H1 (cell line): ENCODE data around the gene NAA60. TPM values are rescaled to one million over a fixed set of nuclear protein-coding genes. Genes with fewer than 3 reads are reported as not detected.

Experiments used
- CTCF ChIA-PET: fragments of 300-600 bp; sonication (Branson Sonifier 250); formaldehyde crosslinking; loops from one replicate; lab custom pipeline; 2021; ENCODE audit not compliant: partially characterized antibody; lab: Charles Lee
- POLR2A ChIA-PET: fragments of 300-600 bp; sonication (Branson Sonifier 250); formaldehyde crosslinking; loops from one replicate; lab custom pipeline; 2021; ENCODE audit warnings: inconsistent platforms; ENCODE audit not compliant: partially characterized antibody; lab: Charles Lee
- DNase-seq, 2 experiments: peaks; one replicate each; pipeline versions ENCODE4 v3.0.0 to v3.0.0-alpha.2; 2010 to 2022; ENCODE audit warnings: low spot score in 2 of 2, low read depth in 1 of 2, mixed read lengths in 1 of 2
- FAIRE-seq: peaks from 2 replicates; lab custom pipeline; 2011; peaks lifted over from hg19 to GRCh38; lab: Jason Lieb, UNC
- H2AFZ ChIP-seq: 2 replicates; pipeline ENCODE4 v1.8.1; 2012; ENCODE audit warnings: low read length, inconsistent platforms
- H2AK5ac ChIP-seq: 2 replicates; pipeline ENCODE4 v1.6.1; 2013; ENCODE audit warnings: low read depth, low read length
- H2BK120ac ChIP-seq: replicated peaks from 2 replicates; pipeline ENCODE3; 2013; ENCODE audit warnings: low read depth, low read length, inconsistent platforms
- H2BK12ac ChIP-seq: 2 replicates; pipeline ENCODE4 v1.6.1; 2013; ENCODE audit warnings: low read depth, low read length
- H2BK15ac ChIP-seq: 2 replicates; pipeline ENCODE4 v1.6.1; 2013; ENCODE audit warnings: low read length
- H2BK20ac ChIP-seq: 2 replicates; pipeline ENCODE4 v1.6.1; 2013; ENCODE audit warnings: low read length
- H2BK5ac ChIP-seq: 2 replicates; pipeline ENCODE4 v1.6.1; 2013; ENCODE audit warnings: low read depth, low read length
- H3K14ac ChIP-seq: 2 replicates; pipeline ENCODE4 v1.6.1; 2013; ENCODE audit warnings: inconsistent platforms; ENCODE audit not compliant: insufficient read length
- H3K18ac ChIP-seq: 2 replicates; pipeline ENCODE4 v1.6.1; 2013; ENCODE audit warnings: low read length; ENCODE audit errors: extremely low read depth
- H3K23ac ChIP-seq: 2 replicates; pipeline ENCODE4 v1.6.1; 2013; ENCODE audit warnings: inconsistent platforms; ENCODE audit not compliant: insufficient read length
- H3K23me2 ChIP-seq: 2 replicates; pipeline ENCODE4 v1.6.1; 2013; ENCODE audit warnings: low read depth, low read length
- H3K27ac ChIP-seq: 2 replicates; pipeline ENCODE4 v1.6.1; 2011; ENCODE audit warnings: low read depth, low read length, inconsistent platforms
- H3K27me3 ChIP-seq, 4 experiments: replicated peaks in 1 of 4; 1 replicate in 1 of 4; 2 replicates in 3 of 4; pipeline versions ENCODE4 v1.6.1 to v1.8.1; 2011 to 2013; ENCODE audit warnings: low read length in 3 of 4, mild to moderate bottlenecking in 3 of 4, inconsistent platforms in 2 of 4, mixed read lengths in 2 of 4, moderate library complexity in 1 of 4; ENCODE audit not compliant: control insufficient read depth in 3 of 4, insufficient read depth in 3 of 4; ENCODE audit errors: extremely low read depth in 1 of 4
- H3K36me3 ChIP-seq, 4 experiments: 2 replicates each; pipeline versions ENCODE4 v1.6.1 to v1.8.1; 2011 to 2013; ENCODE audit warnings: mild to moderate bottlenecking in 4 of 4, low read length in 3 of 4, moderate library complexity in 2 of 4, control low read depth in 1 of 4, inconsistent platforms in 1 of 4; ENCODE audit not compliant: insufficient read depth in 4 of 4, control insufficient read depth in 2 of 4
- H3K4ac ChIP-seq: replicated peaks from 2 replicates; pipeline ENCODE3; 2013; ENCODE audit warnings: low read length, low read depth, mixed read lengths, inconsistent platforms; ENCODE audit not compliant: insufficient read length
- H3K4me1 ChIP-seq, 4 experiments: replicated peaks in 1 of 4; 1 replicate in 1 of 4; 2 replicates in 3 of 4; pipeline versions ENCODE4 v1.6.1 to v1.8.1; 2011 to 2013; ENCODE audit warnings: low read length in 3 of 4, inconsistent platforms in 2 of 4, mixed read lengths in 1 of 4; ENCODE audit not compliant: insufficient read depth in 4 of 4, control insufficient read depth in 3 of 4
- H3K4me2 ChIP-seq, 2 experiments: 2 replicates each; pipeline versions ENCODE4 v1.6.1 to v1.8.1; 2011 to 2013; ENCODE audit warnings: low read depth in 2 of 2, low read length in 2 of 2, control low read depth in 1 of 2, inconsistent platforms in 1 of 2, mild to moderate bottlenecking in 1 of 2; ENCODE audit not compliant: insufficient read depth in 1 of 2
- H3K4me3 ChIP-seq, 4 experiments: fragments of 200-600, 300-600 bp in 1 of 4; sonication (generic), shearing (Covaris generic), sonication (Bioruptor Twin) in 1 of 4; 2 replicates each; pipeline versions ENCODE4 v1.5.1 to v1.8.1; 2011 to 2016; ENCODE audit warnings: low read length in 4 of 4, low read depth in 3 of 4, control low read depth in 2 of 4, inconsistent platforms in 2 of 4, mild to moderate bottlenecking in 2 of 4, mixed read lengths in 1 of 4, moderate library complexity in 1 of 4; ENCODE audit not compliant: insufficient read depth in 2 of 4; ENCODE audit errors: extremely low read depth in 1 of 4
- H3K56ac ChIP-seq: replicated peaks from 2 replicates; pipeline ENCODE3; 2013; ENCODE audit warnings: low read depth, mild to moderate bottlenecking, mixed read lengths, low read length, inconsistent platforms; ENCODE audit not compliant: insufficient read length
- H3K79me1 ChIP-seq: 2 replicates; pipeline ENCODE4 v1.6.1; 2013; ENCODE audit warnings: low read depth, low read length, control low read depth
- H3K79me2 ChIP-seq, 2 experiments: 2 replicates each; pipeline versions ENCODE4 v1.6.1 to v1.8.1; 2012 to 2013; ENCODE audit warnings: low read length in 2 of 2, mild to moderate bottlenecking in 2 of 2, inconsistent platforms in 1 of 2; ENCODE audit not compliant: insufficient read depth in 2 of 2, control insufficient read depth in 1 of 2
- H3K9ac ChIP-seq, 4 experiments: replicated peaks in 1 of 4; 1 replicate in 1 of 4; 2 replicates in 3 of 4; pipeline versions ENCODE4 v1.6.1 to v1.8.1; 2011 to 2013; ENCODE audit warnings: low read depth in 3 of 4, low read length in 3 of 4, control low read depth in 2 of 4, mild to moderate bottlenecking in 2 of 4, moderate library complexity in 2 of 4, inconsistent platforms in 1 of 4; ENCODE audit errors: extremely low read depth in 1 of 4
- H3K9me3 ChIP-seq, 2 experiments: 2 replicates each; pipeline versions ENCODE4 v1.6.1 to v1.8.1; 2012 to 2013; ENCODE audit warnings: mild to moderate bottlenecking in 2 of 2, moderate library complexity in 2 of 2, control low read depth in 1 of 2, inconsistent platforms in 1 of 2, low read depth in 1 of 2, low read length in 1 of 2, mixed read lengths in 1 of 2; ENCODE audit not compliant: insufficient read depth in 2 of 2
- H4K20me1 ChIP-seq, 2 experiments: replicated peaks in 1 of 2; 2 replicates each; pipeline versions ENCODE3 to v1.8.1; 2011 to 2013; ENCODE audit warnings: inconsistent platforms in 2 of 2, low read length in 2 of 2, mild to moderate bottlenecking in 1 of 2; ENCODE audit not compliant: insufficient read depth in 2 of 2, control insufficient read depth in 1 of 2
- H4K5ac ChIP-seq: 2 replicates; pipeline ENCODE4 v1.6.1; 2013; ENCODE audit warnings: low read length, low read depth, mixed read lengths, inconsistent platforms; ENCODE audit not compliant: insufficient read length
- H4K8ac ChIP-seq: 2 replicates; pipeline ENCODE4 v1.8.0; 2013; ENCODE audit warnings: mild to moderate bottlenecking, moderate library complexity, low read length, inconsistent platforms; ENCODE audit not compliant: insufficient read depth; ENCODE audit errors: extremely low read depth
- H4K91ac ChIP-seq: replicated peaks from 2 replicates; pipeline ENCODE3; 2013; ENCODE audit warnings: low read length, mixed read lengths, inconsistent platforms; ENCODE audit not compliant: insufficient read length
- NANOG ChIP-seq: IDR thresholded peaks from 2 replicates; pipeline ENCODE4 v1.6.1; 2011; ENCODE audit warnings: low read length, low read depth, mild to moderate bottlenecking, inconsistent platforms; ENCODE audit not compliant: insufficient read depth, poor library complexity, severe bottlenecking
- RNF2 ChIP-seq: fragments of 200-900, 300-1000 bp; sonication (generic); IDR thresholded peaks from 2 replicates; pipeline ENCODE4 v1.7.1; 2016; ENCODE audit warnings: borderline replicate concordance, low read depth, mild to moderate bottlenecking, antibody characterized with exemption, low read length; ENCODE audit not compliant: poor library complexity, severe bottlenecking; ENCODE audit errors: missing control alignments
- SP1 ChIP-seq: IDR thresholded peaks from 2 replicates; pipeline ENCODE4 v1.6.1; 2011; ENCODE audit warnings: low read depth, low read length
- WGBS, 2 experiments: shearing (Covaris generic) in 1 of 2; methylation state at CpG; one replicate each; pipeline versions ENCODE4 v1.1.6 to v1.1.7; 2013 to 2015; ENCODE audit warnings: low lambda C conversion rate in 2 of 2, mixed read lengths in 2 of 2, inconsistent platforms in 1 of 2, low coverage in 1 of 2, missing lambda C conversion rate in 1 of 2; ENCODE audit not compliant: insufficient replicate concordance in 2 of 2, insufficient coverage in 1 of 2, insufficient read length in 1 of 2; ENCODE audit errors: extremely low coverage in 1 of 2, missing lambda C conversion rate in 1 of 2; 5-methylcytosine and 5-hydroxymethylcytosine counted together
- polyA plus RNA-seq, 7 experiments: library from polyadenylated mRNA; depleted of rRNA in 3 of 7; stranded (reverse) in 5 of 7; unstranded in 2 of 7; fragments of >200 nt in 5 of 7; fragments of 200-250 nt in 2 of 7; gene quantifications; 1 replicate in 5 of 7; 2 replicates in 1 of 7; 4 replicates in 1 of 7; pipeline versions ENCODE4 v1.2.1 to v1.2.3, GENCODE V29; 2011 to 2013; ENCODE audit warnings: missing spikeins in 2 of 7, mixed read lengths in 2 of 7
- total RNA-seq: library from RNA; stranded (reverse); fragmentation: NEBNext Ultra II Directional; extraction: Animal tissue kit (Norgen Biotek cat#: 25700); gene quantifications from 2 replicates; pipeline ENCODE4 v1.2.1, GENCODE V29; 2021

The NAA60 gene
- total and polyA plus RNA-seq, 2 of the 8 experiments (the other 6 are each of a cell fraction or from before 2014, with no cell fraction given) = 34.1 to 47.6 TPM

DNA sequence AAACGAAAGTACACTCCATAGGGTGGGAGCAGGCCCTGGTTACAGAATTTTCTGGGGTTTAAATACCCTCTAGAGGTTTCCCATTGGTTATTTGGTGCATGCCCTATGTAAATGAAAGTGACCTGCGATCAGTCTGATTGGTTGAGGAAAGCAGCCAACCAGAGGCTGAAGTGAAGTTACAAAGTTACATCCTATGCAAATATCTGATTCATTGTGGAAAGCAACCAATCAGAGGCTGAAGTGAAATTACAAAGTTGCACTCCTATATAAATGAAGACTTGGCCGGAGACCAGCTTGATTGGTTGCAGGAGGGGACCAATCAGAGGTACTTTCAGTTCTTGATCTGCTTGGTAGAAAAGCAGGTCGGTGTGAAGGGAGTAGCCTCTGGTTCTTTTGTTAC lies 24.4 kb downstream of the NAA60 start:
- Histone ChIP-seq H3K27me3 (no peaks in the 10 kb centered on the region), H2AFZ (no peak overlapping the region), H3K18ac (no peak overlapping the region), H2BK15ac (no peak overlapping the region), H3K4ac (no peak overlapping the region), H3K9ac (no peak overlapping the region), H3K23ac (no peak overlapping the region), H2BK120ac (no peak overlapping the region), H3K56ac (no peak overlapping the region), H4K8ac (no peak overlapping the region), H3K4me2 (peak overlapping the region in 1 of 2 experiments; percentile 15; a peak in 1 of 4 replicates), H2AK5ac (no peak overlapping the region), H3K79me2 (peaks cover 14 to 97% of the 10 kb centered on the region in 2 experiments), H3K36me3 (peaks cover 0 to 3% (median 0%) of the 10 kb centered on the region in 4 experiments; a peak in 3 of 8 replicates), H4K5ac (no peak overlapping the region), H3K79me1 (peaks cover 39% of the 10 kb centered on the region), H2BK12ac (no peak overlapping the region), H3K27ac (0 out of 2 replicates have a peak overlapping the region, but pooled peaks have one; percentile 47), H3K9me3 (no peaks in the 10 kb centered on the region), H3K14ac (no peak overlapping the region), H2BK5ac (no peak overlapping the region), H4K20me1 (peaks cover 9 to 20% of the 10 kb centered on the region in 2 experiments), H3K23me2 (no peaks in the 10 kb centered on the region), H4K91ac (no peak overlapping the region), H3K4me3 (no peak overlapping the region), H3K4me1 (peaks cover 0 to 24% (median 8%) of the 10 kb centered on the region in 4 experiments; a peak in 6 of 7 replicates), H2BK20ac (no peak overlapping the region)
- TF ChIP-seq SP1 (0 out of 2 replicates have a peak, but pooled peaks have one; percentile 8), RNF2 (no peak), NANOG (no peak)
- CTCF ChIA-PET = interaction anchor here (0.9 to 1.0 kb wide), 2 partner anchors 30 to 207 kb away, joined by 3 read pairs; no protein-coding TSS in a partner anchor
- no peak for DNase-seq
- 91% methylated on average over 4 of the region's 4 CpGs; no CpG with 5 or more reads in 1 of the 2 experiments for WGBS, 2 experiments
- POLR2A ChIA-PET = interaction anchor here (1.0 to 1.8 kb wide), 4 partner anchors 9 to 185 kb away, joined by 3 to 6 read pairs (median 4); partner anchors contain the start of gene C16orf90
- FAIRE-seq = no peak
